Activated naive CD8-positive, alpha-beta T cell treated with anti-CD3 and anti-CD28 coated beads, Interleukin-2, amount 10 ng/mL, durations not matched to agents 7 days and 5 days (primary cell): ENCODE data around the gene CD8B. TPM values are rescaled to one million over a fixed set of nuclear protein-coding genes. Genes with fewer than 3 reads are reported as not detected.
A peak's percentile ranks its signal among the peaks of the same experiment; 100 is the strongest.
"Not testable (repeated sequence)": the region's sequence is repeated elsewhere in the genome, so short reads cannot be mapped to it uniquely, and the experiment has no call there.

Experiments
- ATAC-seq: fragments of 150-1000 bp; cut with Tn5 transposase; one replicate; pipeline ENCODE4 v1.10.0; 2021; ENCODE audit warnings: low read depth, moderate library complexity
- POLR2A ChIA-PET: fragments of 350-600 bp; sonication (Branson Sonifier 250); formaldehyde crosslinking; loops from one replicate; lab custom pipeline; 2021; ENCODE audit warnings: antibody characterized with exemption; lab: Charles Lee
- DNase-seq: peaks from one replicate; pipeline ENCODE4 v3.0.0; 2021
- H3K27ac Mint-ChIP-seq: one replicate; pipeline ENCODE4 v1.8.0; 2022; ENCODE audit warnings: mild to moderate bottlenecking, mixed read lengths
- H3K27me3 Mint-ChIP-seq: one replicate; pipeline ENCODE4 v1.8.0; 2022; ENCODE audit warnings: mild to moderate bottlenecking, moderate library complexity, mixed read lengths
- H3K36me3 Mint-ChIP-seq: one replicate; pipeline ENCODE4 v1.8.0; 2021; ENCODE audit warnings: mild to moderate bottlenecking, mixed read lengths
- H3K4me1 Mint-ChIP-seq: one replicate; pipeline ENCODE4 v1.8.0; 2021; ENCODE audit warnings: mixed read lengths
- H3K4me3 Mint-ChIP-seq: one replicate; pipeline ENCODE4 v1.8.0; 2022; ENCODE audit warnings: mild to moderate bottlenecking, moderate library complexity, mixed read lengths
- H3K9me3 Mint-ChIP-seq: one replicate; pipeline ENCODE4 v1.8.0; 2021; ENCODE audit warnings: mixed read lengths
- total RNA-seq, 2 experiments: library from RNA; stranded (reverse); gene quantifications; one replicate each; pipeline ENCODE4 v1.2.3, GENCODE V29; 2021

CD8B gene
- total RNA-seq, result 100 to 1,000 TPM; 475 to 483 TPM

- H3K36me3 Mint-ChIP-seq, result peaks cover 10% of the 10 kb centered on the region
- ATAC-seq (peak; percentile 38), DNase-seq (peak; percentile 68)
- H3K4me1 Mint-ChIP-seq, result peaks cover 21% of the 10 kb centered on the region
- peak within 1 kb of the TSS; percentile 97 for H3K4me3 Mint-ChIP-seq
- peak within 1 kb of the TSS; percentile 98 for H3K27ac Mint-ChIP-seq
- POLR2A ChIA-PET, result interaction anchor here (0.7 to 1.9 kb wide), 3 partner anchors 33 to 70 kb away, joined by 3 to 8 read pairs (median 4); no protein-coding TSS in a partner anchor
- H3K27me3 Mint-ChIP-seq, H3K9me3 Mint-ChIP-seq: not testable (repeated sequence)
Measured at GRCh38 chr2:86861628-86862379, at the start of gene CD8B. TSS of gene CD8B (minus strand) at chr2:86861886. CDS start at chr2:86861865, 21 bp downstream.

DNA sequence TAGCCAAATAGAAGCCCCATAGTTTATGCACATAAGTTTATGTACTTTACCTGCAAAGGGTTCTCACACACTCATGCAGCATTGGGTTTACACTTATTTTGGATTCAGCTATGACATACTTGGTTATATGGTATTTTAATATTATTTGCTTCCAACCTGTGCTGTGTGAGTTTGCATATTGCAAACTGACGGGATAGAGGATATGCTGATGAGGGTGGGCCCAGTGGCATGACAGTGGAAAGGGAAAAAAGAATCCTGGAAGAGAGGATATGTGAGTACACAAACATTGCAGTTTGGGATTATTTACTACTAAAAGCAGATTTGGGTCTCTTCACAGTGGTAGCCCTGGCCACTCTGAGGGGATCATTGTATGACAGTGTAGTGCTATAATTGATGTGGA lies 44.2 kb upstream of the CD8B start:
- H3K4me1 Mint-ChIP-seq, H3K36me3 Mint-ChIP-seq, H3K9me3 Mint-ChIP-seq, POLR2A ChIA-PET, ATAC-seq, H3K27me3 Mint-ChIP-seq, DNase-seq, H3K4me3 Mint-ChIP-seq, H3K27ac Mint-ChIP-seq: not testable (repeated sequence)

DNA sequence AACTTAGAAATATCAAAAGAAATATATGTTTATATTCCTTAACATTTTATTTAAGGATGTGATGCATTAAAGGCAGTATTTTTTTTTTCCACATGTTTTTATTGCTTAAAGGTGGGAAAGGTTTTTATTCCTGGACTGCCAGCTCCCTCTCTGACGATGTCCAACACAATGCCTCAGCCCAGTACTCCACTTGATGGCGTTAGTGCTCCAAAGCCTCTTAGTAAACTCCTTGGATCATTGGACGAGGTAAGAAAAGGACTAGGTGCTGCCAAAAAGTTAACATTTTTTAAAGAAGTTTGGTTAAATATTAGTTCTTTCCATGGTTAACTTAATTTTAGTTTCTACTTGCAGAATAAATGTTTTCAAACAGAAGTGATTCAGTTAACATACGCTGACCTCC lies 39.0 kb upstream of the CD8B start:
- DNase-seq, H3K9me3 Mint-ChIP-seq, H3K27me3 Mint-ChIP-seq, H3K4me1 Mint-ChIP-seq, H3K4me3 Mint-ChIP-seq, H3K27ac Mint-ChIP-seq, POLR2A ChIA-PET, H3K36me3 Mint-ChIP-seq, ATAC-seq: not testable (repeated sequence)

DNA sequence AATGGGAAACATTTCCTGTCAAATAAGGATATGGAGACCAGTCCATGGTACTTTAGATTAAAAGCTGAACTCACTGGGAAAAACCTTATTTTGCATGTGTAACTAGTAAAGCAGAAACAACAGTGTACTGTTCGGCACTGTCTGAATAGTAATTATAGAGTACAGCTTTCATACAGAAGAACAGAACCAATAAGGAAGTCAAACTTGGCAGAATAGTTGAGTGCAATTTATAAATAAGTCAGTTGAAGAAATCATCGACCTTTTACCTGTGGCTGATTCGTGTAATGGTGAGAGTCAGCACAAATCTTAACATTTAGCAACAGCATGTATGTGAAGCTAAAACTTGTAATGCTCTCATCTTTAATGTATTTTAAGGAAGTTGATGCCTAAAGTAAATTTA lies 24.3 kb upstream of the CD8B start:
- H3K36me3 Mint-ChIP-seq, DNase-seq, H3K4me1 Mint-ChIP-seq, POLR2A ChIA-PET, H3K4me3 Mint-ChIP-seq, H3K9me3 Mint-ChIP-seq, ATAC-seq, H3K27me3 Mint-ChIP-seq, H3K27ac Mint-ChIP-seq: not testable (repeated sequence)

GRCh38 chr2:86882865-86883264 lies 21.2 kb upstream of the CD8B start:
- H3K4me1 Mint-ChIP-seq, H3K4me3 Mint-ChIP-seq, H3K36me3 Mint-ChIP-seq, H3K27me3 Mint-ChIP-seq, H3K9me3 Mint-ChIP-seq, POLR2A ChIA-PET, ATAC-seq, H3K27ac Mint-ChIP-seq, DNase-seq: not testable (repeated sequence)

DNA sequence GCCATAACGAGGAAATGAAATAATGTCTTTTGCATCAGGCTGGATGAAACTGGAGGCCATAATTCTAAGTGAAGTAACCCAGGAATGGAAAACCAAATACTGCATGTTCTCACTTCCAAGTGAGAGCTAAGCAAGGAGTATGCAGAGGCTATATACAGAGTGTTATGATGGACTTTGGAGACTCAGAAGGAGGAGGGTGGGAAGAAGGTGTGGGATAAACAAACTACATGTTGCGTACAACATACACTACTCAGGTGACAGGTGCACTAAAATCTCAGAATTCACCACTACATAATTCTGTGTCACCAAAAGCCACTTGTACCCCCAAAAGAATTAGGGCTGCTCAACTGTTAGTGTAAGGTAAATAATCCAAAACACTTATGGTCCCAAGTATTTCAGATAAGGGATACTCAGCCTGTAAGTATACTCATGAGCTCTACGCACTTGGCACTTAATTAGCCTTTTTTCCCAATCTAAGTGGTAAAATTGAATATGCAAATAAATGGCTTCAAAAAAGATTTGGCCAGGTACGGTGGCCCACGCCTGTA lies 20.5 kb upstream of the CD8B start:
- ATAC-seq, H3K9me3 Mint-ChIP-seq, H3K27ac Mint-ChIP-seq, H3K4me3 Mint-ChIP-seq, DNase-seq, H3K27me3 Mint-ChIP-seq, H3K36me3 Mint-ChIP-seq, POLR2A ChIA-PET, H3K4me1 Mint-ChIP-seq: not testable (repeated sequence)

GRCh38 chr2:86878986-86879385 lies 17.3 kb upstream of the CD8B start:
- H3K36me3 Mint-ChIP-seq, H3K9me3 Mint-ChIP-seq, ATAC-seq, POLR2A ChIA-PET, H3K4me3 Mint-ChIP-seq, H3K27ac Mint-ChIP-seq, H3K27me3 Mint-ChIP-seq, DNase-seq, H3K4me1 Mint-ChIP-seq: not testable (repeated sequence)

GRCh38 chr2:86870941-86871340 lies 9.3 kb upstream of the CD8B start:
- H3K27me3 Mint-ChIP-seq, DNase-seq, ATAC-seq, H3K4me1 Mint-ChIP-seq, H3K4me3 Mint-ChIP-seq, H3K27ac Mint-ChIP-seq, H3K36me3 Mint-ChIP-seq, POLR2A ChIA-PET, H3K9me3 Mint-ChIP-seq: not testable (repeated sequence)

DNA sequence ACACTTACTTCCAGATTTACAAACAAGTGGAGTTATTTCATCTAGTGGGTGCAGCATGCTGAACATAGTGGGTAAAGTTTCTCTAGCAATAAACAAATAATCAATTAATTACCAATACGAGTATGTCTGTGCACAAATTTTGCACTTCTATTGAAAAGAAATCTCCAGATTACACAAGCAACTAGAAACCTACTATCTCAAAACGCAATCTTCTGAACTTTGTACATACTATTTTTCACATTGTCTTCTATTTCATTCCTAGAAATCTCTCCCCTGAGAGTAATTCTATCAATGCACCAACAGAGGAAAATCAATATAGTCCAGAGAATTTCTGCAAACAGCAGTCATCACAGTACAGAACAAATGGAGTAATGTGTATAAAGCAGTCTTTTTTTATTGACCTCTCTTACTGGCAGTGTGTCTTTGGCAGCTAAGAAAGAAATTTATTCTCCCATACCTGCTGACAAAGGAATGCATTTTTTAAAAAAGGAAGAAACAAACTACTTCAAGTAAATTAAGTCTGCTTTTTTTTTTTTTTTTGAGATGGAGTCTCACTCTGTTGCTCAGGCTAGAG lies 7.3 kb upstream of the CD8B start:
- H3K9me3 Mint-ChIP-seq, H3K27ac Mint-ChIP-seq, H3K27me3 Mint-ChIP-seq, H3K4me3 Mint-ChIP-seq, POLR2A ChIA-PET, DNase-seq, ATAC-seq, H3K4me1 Mint-ChIP-seq, H3K36me3 Mint-ChIP-seq: not testable (repeated sequence)

DNA sequence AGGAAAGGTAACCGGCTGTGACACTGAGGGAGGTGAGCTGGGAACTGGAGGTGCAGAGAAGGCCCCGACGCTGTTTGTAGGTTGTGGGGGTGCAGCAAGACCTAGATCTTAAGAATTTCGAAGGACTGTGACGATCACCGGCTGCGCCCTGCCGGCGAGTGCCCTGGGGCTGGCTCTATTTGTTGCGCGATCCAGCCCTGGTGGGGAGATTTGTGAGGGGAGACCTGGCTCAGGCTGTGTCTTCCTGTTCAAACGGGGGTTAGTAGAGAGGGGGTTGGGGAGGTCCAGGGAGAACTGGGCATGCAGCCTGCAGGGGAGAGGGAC lies 656 bp upstream of the CD8B start:
- not testable (repeated sequence) for DNase-seq, H3K27me3 Mint-ChIP-seq, H3K9me3 Mint-ChIP-seq
- peaks cover 18% of the 10 kb centered on the region for H3K4me1 Mint-ChIP-seq
- peaks cover 10% of the 10 kb centered on the region for H3K36me3 Mint-ChIP-seq
- H3K27ac Mint-ChIP-seq, result peak overlapping the region; percentile 92
- POLR2A ChIA-PET, result interaction anchor here (0.7 to 1.0 kb wide), 2 partner anchors 33 to 36 kb away, joined by 3 to 4 read pairs; no protein-coding TSS in a partner anchor
- peak overlapping the region; percentile 85 for H3K4me3 Mint-ChIP-seq
- ATAC-seq, result peak; percentile 37

- POLR2A ChIA-PET, result interaction anchor here (1.0 to 1.9 kb wide), 2 partner anchors 35 to 70 kb away, joined by 4 to 8 read pairs; no protein-coding TSS in a partner anchor
- peak; percentile 21 for ATAC-seq
- not testable (repeated sequence) for DNase-seq
Measured at GRCh38 chr2:86861175-86861574, 511 bp downstream of the CD8B start.

DNA sequence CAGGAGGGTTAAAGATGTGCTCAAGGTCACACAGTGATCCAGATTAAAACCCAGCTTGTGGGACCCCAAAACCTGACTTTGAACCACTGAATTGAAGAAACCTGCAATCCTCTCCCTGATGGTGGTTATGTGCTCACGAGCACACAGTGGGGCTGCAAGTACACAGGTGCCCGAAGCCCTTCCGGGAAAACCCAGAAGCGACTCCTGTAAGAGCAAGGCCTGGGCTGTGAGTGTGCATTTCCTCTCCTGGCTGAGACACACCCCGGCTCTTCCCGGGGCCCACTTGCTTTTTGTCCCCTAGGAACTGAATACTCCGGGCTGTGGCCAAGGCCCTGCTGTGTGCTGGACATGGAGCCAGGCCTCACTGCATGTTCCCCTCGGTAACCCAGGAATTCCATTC lies 1.1 kb downstream of the CD8B start:
- not testable (repeated sequence) for H3K9me3 Mint-ChIP-seq, DNase-seq, H3K27me3 Mint-ChIP-seq
- Mint-ChIP-seq H3K27ac (peak overlapping the region; percentile 98), H3K36me3 (peaks cover 14% of the 10 kb centered on the region), H3K4me3 (peak overlapping the region; percentile 97), H3K4me1 (peaks cover 26% of the 10 kb centered on the region)
- POLR2A ChIA-PET, result interaction anchor here (1.9 kb wide), 1 partner anchor 69 kb away, joined by 8 read pairs; no protein-coding TSS in a partner anchor
- peak; percentile 6 for ATAC-seq

More at GRCh38 chr2:86861175-86861574, 511 bp downstream of the CD8B start:
- Mint-ChIP-seq H3K36me3 (peaks cover 10% of the 10 kb centered on the region), H3K27ac (peak overlapping the region; percentile 98), H3K4me3 (peak overlapping the region; percentile 97), H3K4me1 (peaks cover 21% of the 10 kb centered on the region)
- H3K27me3 Mint-ChIP-seq, H3K9me3 Mint-ChIP-seq: not testable (repeated sequence)

DNA sequence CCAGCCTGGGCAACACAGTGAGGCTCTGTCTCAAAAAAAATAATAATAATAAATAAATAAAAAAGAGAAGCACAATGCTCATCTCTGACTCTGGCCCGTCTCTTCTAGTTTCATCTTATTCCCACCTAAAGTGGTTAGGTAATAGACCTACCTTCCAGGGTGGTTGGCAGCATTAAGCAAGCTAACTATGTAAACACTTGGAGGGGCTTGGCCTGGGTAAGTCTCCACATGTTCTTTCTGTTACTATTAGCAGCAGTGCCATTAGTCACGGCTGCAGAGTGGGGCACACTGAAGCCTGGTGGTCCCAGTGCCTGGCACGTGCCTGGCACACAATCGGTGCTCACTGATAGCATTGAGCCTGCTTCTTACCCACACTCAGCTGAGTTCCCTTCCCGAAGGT lies 4.0 kb downstream of the CD8B start:
- H3K4me3 Mint-ChIP-seq, result peak overlapping the region; percentile 78

More for the DNA sequence above, 4.0 kb downstream of the CD8B start:
- POLR2A ChIA-PET, result interaction anchor here (1.0 to 1.6 kb wide), 2 partner anchors 32 to 67 kb away, joined by 3 to 4 read pairs; partner anchors contain the start of gene CD8A
- H3K9me3 Mint-ChIP-seq, H3K27me3 Mint-ChIP-seq, DNase-seq, ATAC-seq: not testable (repeated sequence)
- H3K36me3 Mint-ChIP-seq, result peaks cover 18% of the 10 kb centered on the region
- H3K4me1 Mint-ChIP-seq, result peaks cover 28% of the 10 kb centered on the region
- H3K27ac Mint-ChIP-seq, result peak overlapping the region; percentile 80
